Measurements from ENCODE around the gene TYROBP. TPM values are rescaled to one million over a fixed set of nuclear protein-coding genes. Genes with fewer than 3 reads are reported as not detected.

The TYROBP gene
- total and polyA plus RNA-seq, 2 donors (not counting 1 experiment from before 2014, with no cell fraction given) = not detected

DNA sequence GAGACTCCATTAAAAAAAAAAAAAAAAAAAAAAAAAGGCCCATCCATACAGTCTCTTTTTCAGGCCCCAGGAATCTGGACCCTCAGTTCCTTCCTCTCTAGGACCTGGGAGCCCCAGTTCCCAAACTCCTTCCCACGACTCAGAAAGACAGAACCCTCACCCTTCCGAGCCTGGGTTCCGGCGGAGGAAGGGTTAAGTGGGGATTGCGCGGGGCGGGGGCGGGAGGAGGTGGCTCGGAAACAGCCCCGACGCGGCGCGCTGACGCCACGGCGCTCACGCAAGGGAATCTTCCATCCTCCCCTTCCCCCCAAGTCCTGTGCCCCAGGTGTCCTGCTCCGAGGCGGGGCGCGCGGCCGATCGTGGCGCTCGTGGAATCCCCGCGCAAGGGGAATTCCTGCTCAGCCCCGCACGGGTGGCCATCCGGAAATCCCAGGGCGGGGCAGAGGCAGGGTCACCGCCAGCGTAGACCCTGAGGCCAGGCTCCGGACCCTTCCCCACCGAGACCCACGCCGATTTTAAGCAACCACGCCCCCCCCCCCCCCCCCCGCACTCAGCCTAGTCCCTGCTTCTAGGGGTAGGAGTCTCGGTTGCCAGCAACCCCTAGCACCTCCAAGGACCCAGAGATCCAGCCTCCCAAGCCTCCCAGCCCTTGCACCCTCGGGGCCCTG is 8.4 kb downstream of the TYROBP start:
- TF ChIP-seq, protein P1, sequence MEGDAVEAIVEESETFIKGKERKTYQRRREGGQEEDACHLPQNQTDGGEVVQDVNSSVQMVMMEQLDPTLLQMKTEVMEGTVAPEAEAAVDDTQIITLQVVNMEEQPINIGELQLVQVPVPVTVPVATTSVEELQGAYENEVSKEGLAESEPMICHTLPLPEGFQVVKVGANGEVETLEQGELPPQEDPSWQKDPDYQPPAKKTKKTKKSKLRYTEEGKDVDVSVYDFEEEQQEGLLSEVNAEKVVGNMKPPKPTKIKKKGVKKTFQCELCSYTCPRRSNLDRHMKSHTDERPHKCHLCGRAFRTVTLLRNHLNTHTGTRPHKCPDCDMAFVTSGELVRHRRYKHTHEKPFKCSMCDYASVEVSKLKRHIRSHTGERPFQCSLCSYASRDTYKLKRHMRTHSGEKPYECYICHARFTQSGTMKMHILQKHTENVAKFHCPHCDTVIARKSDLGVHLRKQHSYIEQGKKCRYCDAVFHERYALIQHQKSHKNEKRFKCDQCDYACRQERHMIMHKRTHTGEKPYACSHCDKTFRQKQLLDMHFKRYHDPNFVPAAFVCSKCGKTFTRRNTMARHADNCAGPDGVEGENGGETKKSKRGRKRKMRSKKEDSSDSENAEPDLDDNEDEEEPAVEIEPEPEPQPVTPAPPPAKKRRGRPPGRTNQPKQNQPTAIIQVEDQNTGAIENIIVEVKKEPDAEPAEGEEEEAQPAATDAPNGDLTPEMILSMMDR (conservative IDR thresholded peaks at IDR 0.05 in 1 of 2, IDR thresholded peaks at IDR 0.05 in 1 of 2; ENCODE audit: low read depth in 1 of 2, low read length in 2 of 2) = no peak
- no peak for TF ChIP-seq EZH2 (IDR thresholded peaks at IDR 0.05; ENCODE audit: low read length, missing control alignments)
- no peaks in the 10 kb centered on the region for H3K27me3 ChIP-seq (ENCODE audit: control insufficient read depth, insufficient read depth, low read length)
- peaks cover 13% of the 10 kb centered on the region for H3K4me1 ChIP-seq (ENCODE audit: control insufficient read depth, extremely low read depth, insufficient read depth, low read length)
- H3K4me2 ChIP-seq (ENCODE audit: extremely low read depth, insufficient read depth, low read length) = peak overlapping the region; percentile 88
- peak overlapping the region; percentile 87 for H3K27ac ChIP-seq (ENCODE audit: insufficient read depth, low read length)
- peak overlapping the region; percentile 71 for H3K9ac ChIP-seq (ENCODE audit: insufficient read depth, low read length)
- H4K20me1 ChIP-seq (ENCODE audit: control insufficient read depth, extremely low read depth, insufficient read depth, low read length) = no peaks in the 10 kb centered on the region
- H3K4me3 ChIP-seq (replicated peaks in 1 of 4; ENCODE audit: control extremely low read depth in 1 of 4, insufficient read depth in 1 of 4, low read depth in 3 of 4, low read length in 4 of 4) = peak overlapping the region; percentile 75 to 94 (median 80)
- H3K9me3 ChIP-seq (ENCODE audit: control insufficient read depth, insufficient read depth, low read depth, low read length) = no peaks in the 10 kb centered on the region
- DNase-seq (ENCODE audit: low read depth in 2 of 2) = peak; percentile 70 to 82
- H2AFZ ChIP-seq (ENCODE audit: low read length) = peak overlapping the region; percentile 34
- peaks cover 9% of the 10 kb centered on the region for H3K36me3 ChIP-seq (ENCODE audit: control insufficient read depth, insufficient read depth, low read length)
- peaks cover 4% of the 10 kb centered on the region for H3K79me2 ChIP-seq (ENCODE audit: control insufficient read depth, insufficient read depth, low read length)

DNA sequence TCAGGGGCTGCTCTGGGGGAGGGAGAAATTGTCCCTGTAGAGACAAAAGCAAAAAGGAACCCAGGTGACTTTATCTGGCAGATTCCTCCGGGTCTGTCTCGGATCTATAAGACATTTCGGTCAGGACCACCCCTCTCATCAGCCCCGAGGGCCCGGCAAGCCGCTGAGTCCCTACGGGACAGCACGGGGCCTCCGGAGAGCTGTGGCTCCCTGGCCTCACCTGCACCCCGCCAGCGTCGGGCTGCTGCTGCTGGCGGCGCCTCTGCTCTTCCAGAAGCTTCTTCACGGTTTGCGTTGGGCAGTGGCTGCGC is 9.6 kb downstream of the TYROBP start:
- peaks cover 12% of the 10 kb centered on the region for H3K36me3 ChIP-seq (ENCODE audit: control insufficient read depth, insufficient read depth, low read length)
- H3K79me2 ChIP-seq (ENCODE audit: control insufficient read depth, insufficient read depth, low read length) = peaks cover 4% of the 10 kb centered on the region
- H3K27ac ChIP-seq (ENCODE audit: insufficient read depth, low read length) = peak overlapping the region; percentile 36
- no peaks in the 10 kb centered on the region for H4K20me1 ChIP-seq (ENCODE audit: control insufficient read depth, extremely low read depth, insufficient read depth, low read length)
- peaks cover 12% of the 10 kb centered on the region for H3K4me1 ChIP-seq (ENCODE audit: control insufficient read depth, extremely low read depth, insufficient read depth, low read length)
- no peaks in the 10 kb centered on the region for H3K27me3 ChIP-seq (ENCODE audit: control insufficient read depth, insufficient read depth, low read length)
- H3K4me2 ChIP-seq (ENCODE audit: extremely low read depth, insufficient read depth, low read length) = peak overlapping the region; percentile 86
- TF ChIP-seq EZH2 (IDR thresholded peaks at IDR 0.05; ENCODE audit: low read length, missing control alignments) = no peak
- TF ChIP-seq, protein P1 (conservative IDR thresholded peaks at IDR 0.05 in 1 of 2, IDR thresholded peaks at IDR 0.05 in 1 of 2; ENCODE audit: low read depth in 1 of 2, low read length in 2 of 2) = no peak
- peak overlapping the region; percentile 54 for H2AFZ ChIP-seq (ENCODE audit: low read length)
- no peak for DNase-seq (ENCODE audit: low read depth in 2 of 2)
- peak overlapping the region; percentile 71 for H3K9ac ChIP-seq (ENCODE audit: insufficient read depth, low read length)
- H3K9me3 ChIP-seq (ENCODE audit: control insufficient read depth, insufficient read depth, low read depth, low read length) = no peaks in the 10 kb centered on the region
- H3K4me3 ChIP-seq (replicated peaks in 1 of 4; ENCODE audit: control extremely low read depth in 1 of 4, insufficient read depth in 1 of 4, low read depth in 3 of 4, low read length in 4 of 4) = peak overlapping the region; percentile 75 to 94 (median 80)

DNA sequence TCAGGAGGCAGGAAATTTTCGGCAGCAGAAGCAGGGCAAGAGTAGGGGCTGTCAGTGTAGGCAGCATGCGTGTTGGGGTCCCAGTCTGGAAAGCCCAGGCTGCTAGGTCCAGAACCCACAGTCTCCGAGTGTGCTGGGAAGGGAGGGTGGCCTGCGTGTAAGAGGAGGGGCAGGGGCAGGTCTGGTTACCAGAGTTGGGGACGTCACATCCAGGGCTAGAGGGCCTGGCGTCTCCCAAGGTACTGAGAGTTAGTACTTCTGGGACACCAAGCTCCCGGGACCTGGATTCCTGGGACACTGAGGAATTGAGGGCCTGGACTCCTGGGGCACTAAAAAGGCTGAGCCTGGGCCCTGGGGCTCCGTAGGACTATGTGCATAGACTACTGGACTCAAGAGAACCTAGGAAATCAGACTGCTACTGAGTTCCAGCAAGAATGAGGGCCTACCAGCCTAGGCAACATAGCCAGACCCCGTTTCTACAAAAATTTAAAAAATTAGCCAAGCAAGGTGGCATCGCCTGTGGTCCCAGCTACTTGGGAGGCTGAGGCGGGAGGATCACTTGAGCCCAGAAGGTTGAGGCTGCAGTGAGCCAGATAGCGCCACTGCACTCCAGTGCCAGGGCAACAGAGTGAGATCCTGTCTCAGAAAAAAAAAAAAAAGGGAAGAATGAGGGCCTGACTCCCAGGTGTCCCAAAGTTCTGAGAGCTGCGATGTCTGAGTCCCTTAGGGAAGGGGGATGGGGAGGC is 10.2 kb downstream of the TYROBP start:
- Histone ChIP-seq H2AFZ (ENCODE audit: low read length) (no peak overlapping the region), H3K36me3 (ENCODE audit: control insufficient read depth, insufficient read depth, low read length) (peaks cover 12% of the 10 kb centered on the region), H3K27ac (ENCODE audit: insufficient read depth, low read length) (peak overlapping the region; percentile 36), H3K4me2 (ENCODE audit: extremely low read depth, insufficient read depth, low read length) (peak overlapping the region; percentile 86), H3K27me3 (ENCODE audit: control insufficient read depth, insufficient read depth, low read length) (no peaks in the 10 kb centered on the region), H3K9ac (ENCODE audit: insufficient read depth, low read length) (peak overlapping the region; percentile 71), H3K4me3 (replicated peaks in 1 of 4; ENCODE audit: control extremely low read depth in 1 of 4, insufficient read depth in 1 of 4, low read depth in 3 of 4, low read length in 4 of 4) (peak overlapping the region; percentile 75 to 94 (median 80)), H3K4me1 (ENCODE audit: control insufficient read depth, extremely low read depth, insufficient read depth, low read length) (peaks cover 8% of the 10 kb centered on the region), H4K20me1 (ENCODE audit: control insufficient read depth, extremely low read depth, insufficient read depth, low read length) (no peaks in the 10 kb centered on the region), H3K79me2 (ENCODE audit: control insufficient read depth, insufficient read depth, low read length) (peaks cover 4% of the 10 kb centered on the region), H3K9me3 (ENCODE audit: control insufficient read depth, insufficient read depth, low read depth, low read length) (no peaks in the 10 kb centered on the region)
- TF ChIP-seq, protein P1 (conservative IDR thresholded peaks at IDR 0.05 in 1 of 2, IDR thresholded peaks at IDR 0.05 in 1 of 2; ENCODE audit: low read depth in 1 of 2, low read length in 2 of 2) = no peak
- TF ChIP-seq EZH2 (IDR thresholded peaks at IDR 0.05; ENCODE audit: low read length, missing control alignments) = no peak
- no peak for DNase-seq (ENCODE audit: low read depth in 2 of 2)
